HG03108 (cell line): ENCODE results near the gene IFT57.

Experiments
- ATAC-seq: cut with Tn5 transposase; IDR thresholded peaks from one replicate; pipeline ENCODE4 v1.9.1; 2021; ENCODE audit warnings: moderate library complexity; ENCODE audit not compliant: unreplicated experiment

IFT57 gene

GRCh38 chr3:108221393-108221792 lies 831 bp downstream of the IFT57 start:
- no peak for ATAC-seq

GRCh38 chr3:108219336-108219735 lies 2.9 kb downstream of the IFT57 start:
- no peak for ATAC-seq

GRCh38 chr3:108218811-108219210 lies 3.4 kb downstream of the IFT57 start:
- ATAC-seq = no peak

GRCh38 chr3:108215871-108216270 lies 6.4 kb downstream of the IFT57 start:
- ATAC-seq = no peak

GRCh38 chr3:108209579-108209978 lies 12.6 kb downstream of the IFT57 start:
- no peak for ATAC-seq

- peak; percentile 95 for ATAC-seq
Measured at GRCh38 chr3:108208831-108209230, 13.4 kb downstream of the IFT57 start.

- ATAC-seq = no peak
Measured at GRCh38 chr3:108202834-108203233, 19.4 kb downstream of the IFT57 start.

- ATAC-seq = no peak
Measured at GRCh38 chr3:108202080-108202479, 20.1 kb downstream of the IFT57 start.

- ATAC-seq = no peak
Measured at GRCh38 chr3:108201258-108201657, 21.0 kb downstream of the IFT57 start.

- no peak for ATAC-seq
Measured at GRCh38 chr3:108200578-108200977, 21.6 kb downstream of the IFT57 start.

- no peak for ATAC-seq
Measured at GRCh38 chr3:108200024-108200423, 22.2 kb downstream of the IFT57 start.

- no peak for ATAC-seq
Measured at GRCh38 chr3:108191394-108191793, 30.8 kb downstream of the IFT57 start.

- no peak for ATAC-seq
Measured at GRCh38 chr3:108190346-108190745, 31.9 kb downstream of the IFT57 start.

GRCh38 chr3:108189440-108189839 lies 32.8 kb downstream of the IFT57 start:
- no peak for ATAC-seq

GRCh38 chr3:108185536-108185935 lies 36.7 kb downstream of the IFT57 start:
- ATAC-seq = no peak

- no peak for ATAC-seq
Measured at GRCh38 chr3:108184824-108185223, 37.4 kb downstream of the IFT57 start.

GRCh38 chr3:108183971-108184370 lies 38.3 kb downstream of the IFT57 start:
- no peak for ATAC-seq

GRCh38 chr3:108183181-108183580 lies 39.0 kb downstream of the IFT57 start:
- ATAC-seq = no peak

GRCh38 chr3:108182339-108182738 lies 39.9 kb downstream of the IFT57 start:
- ATAC-seq = no peak

- no peak for ATAC-seq
Measured at GRCh38 chr3:108181172-108181571, 41.1 kb downstream of the IFT57 start.

- ATAC-seq = no peak
Measured at GRCh38 chr3:108180194-108180593, 42.0 kb downstream of the IFT57 start.

- no peak for ATAC-seq
Measured at GRCh38 chr3:108178676-108179075, 43.5 kb downstream of the IFT57 start.

- ATAC-seq = no peak
Measured at GRCh38 chr3:108177536-108177935, 44.7 kb downstream of the IFT57 start.

GRCh38 chr3:108175352-108175751 lies 46.9 kb downstream of the IFT57 start:
- ATAC-seq = no peak
